ENCODE data around the gene AMOTL2. TPM values are rescaled to one million over a fixed set of nuclear protein-coding genes. Genes with fewer than 3 reads are reported as not detected.

AMOTL2 gene
- 230 and 247 TPM in 2 replicates for total RNA-seq (2014; rRNA removed; shearing (Covaris generic))

DNA sequence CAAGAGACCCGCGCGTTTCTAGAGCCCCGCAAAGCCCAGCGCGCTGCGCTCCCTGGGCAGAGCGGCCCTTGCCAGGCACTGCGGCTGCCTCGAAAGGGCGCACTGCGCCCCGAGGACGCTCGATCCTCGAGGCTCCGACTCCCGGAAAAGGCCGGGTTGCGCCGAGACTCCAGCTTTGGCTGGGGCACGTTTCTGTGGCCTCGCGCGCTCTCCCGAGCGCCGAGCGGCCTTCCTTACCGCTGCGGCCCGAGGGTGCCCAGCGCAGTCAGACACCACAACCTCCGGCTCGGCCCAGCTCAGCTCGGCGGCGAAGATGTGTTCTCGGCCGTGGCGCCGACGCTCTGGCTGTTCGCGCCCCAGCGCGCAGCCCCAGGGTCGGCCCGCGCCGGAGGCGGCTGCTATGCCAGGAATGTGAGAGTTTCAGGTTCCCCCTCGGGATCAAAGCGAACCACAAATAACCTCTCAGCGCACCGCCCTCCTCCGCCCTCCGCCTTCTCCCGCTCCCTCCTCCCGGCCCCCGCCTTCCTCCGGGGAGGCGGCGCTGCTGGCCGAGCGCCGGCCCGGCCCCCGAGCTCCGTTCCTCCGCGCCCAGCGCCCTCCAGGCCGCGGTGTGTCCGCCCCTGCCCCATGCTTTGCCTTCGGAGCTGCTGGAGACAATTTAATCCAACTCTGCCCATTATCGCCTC, at the start of gene AMOTL2:
Gene AMOTL2 (minus strand): TSS at position 343 of the 686 bp plus-strand sequence. CDS start 3,014 bp downstream, outside the sequence.

Small RNA genes lying within 50 kb of the gene (small RNA-seq; reads per million reads assigned to genes)
- gene HMGN1P9 (not detected), gene MIR6827 (not detected)

Other genes starting within 250 kb of the AMOTL2 start
- 79.3 and 86.8 TPM in 2 replicates for gene RYK, start 123.6 kb downstream of the AMOTL2 start, total RNA-seq (2014; rRNA removed; shearing (Covaris generic))
- gene ANAPC13, start 111.5 kb upstream of the AMOTL2 start, total RNA-seq (2014; rRNA removed; shearing (Covaris generic)): 57.3 and 58.1 TPM in 2 replicates
- gene CEP63, start 111.6 kb upstream of the AMOTL2 start, total RNA-seq (2014; rRNA removed; shearing (Covaris generic)): 27.9 and 34.5 TPM in 2 replicates

Data from A375 (cell line).